Vagina (tissue), 2 donors: Measurements from ENCODE around the gene DNAJC30. TPM values are rescaled to one million over a fixed set of nuclear protein-coding genes. Genes with fewer than 3 reads are reported as not detected.

Experiments
- DNase-seq, 2 donors: peaks; one replicate each; pipeline ENCODE4 v3.0.0-alpha.2; 2017; ENCODE audit errors: extremely low spot score in 2 of 2
- H3K27ac ChIP-seq: fragments of 200-600 bp; sonication (generic); one replicate; pipeline ENCODE4 v1.5.1; 2019
- H3K27me3 ChIP-seq: fragments of 200-600 bp; sonication (generic); one replicate; pipeline ENCODE4 v1.5.1; 2019
- H3K36me3 ChIP-seq, 2 donors: fragments of 200-600 bp; sonication (generic); one replicate each; pipeline ENCODE4 v1.5.1; 2017 to 2019
- H3K4me1 ChIP-seq: fragments of 200-600 bp; sonication (generic); one replicate; pipeline ENCODE4 v1.5.1; 2019
- H3K4me3 ChIP-seq, 2 donors: fragments of 200-600 bp; sonication (generic); 1 replicate in 1 of 2; 2 replicates in 1 of 2; pipeline ENCODE4 v1.5.1; 2016 to 2019
- H3K9me3 ChIP-seq: fragments of 200-600 bp; sonication (generic); one replicate; pipeline ENCODE4 v1.5.1; 2019
- POLR2A ChIP-seq, 2 donors: fragments of 450-650 bp; IDR thresholded peaks; one replicate each; pipeline ENCODE4 v1.6.1; 2017; ENCODE audit warnings: antibody characterized with exemption in 2 of 2, mild to moderate bottlenecking in 2 of 2, moderate library complexity in 2 of 2
- POLR2AphosphoS5 ChIP-seq, 2 donors: sonication (generic); formaldehyde crosslinking; IDR thresholded peaks; one replicate each; pipeline ENCODE4 v1.9.0; 2017; ENCODE audit warnings: antibody characterized with exemption in 2 of 2, mild to moderate bottlenecking in 2 of 2, low read depth in 1 of 2; ENCODE audit not compliant: insufficient read depth in 1 of 2
- intact Hi-C: fragments of 100-400 bp; cut with DNase I; formaldehyde crosslinking; loops from one replicate; pipeline ENCODE4 v1.15.1; 2023
- total RNA-seq: library from RNA; depleted of rRNA; stranded (reverse); fragments of >200 nt; gene quantifications from one replicate; pipeline ENCODE4 v1.2.3, GENCODE V29; 2016
- TF ChIP-seq, protein P1 (sequence below), 3 experiments: fragments of 450-650 bp in 2 of 3; fragments of 200-600 bp in 1 of 3; sonication (generic) in 1 of 3; IDR thresholded peaks; one replicate each; pipeline ENCODE4 v1.5.1; 2017 to 2019; ENCODE audit warnings: antibody characterized with exemption in 3 of 3, mild to moderate bottlenecking in 2 of 3, moderate library complexity in 2 of 3

The DNAJC30 gene
- total RNA-seq, 1 donor from 2014 or later = 7.1 TPM

DNA sequence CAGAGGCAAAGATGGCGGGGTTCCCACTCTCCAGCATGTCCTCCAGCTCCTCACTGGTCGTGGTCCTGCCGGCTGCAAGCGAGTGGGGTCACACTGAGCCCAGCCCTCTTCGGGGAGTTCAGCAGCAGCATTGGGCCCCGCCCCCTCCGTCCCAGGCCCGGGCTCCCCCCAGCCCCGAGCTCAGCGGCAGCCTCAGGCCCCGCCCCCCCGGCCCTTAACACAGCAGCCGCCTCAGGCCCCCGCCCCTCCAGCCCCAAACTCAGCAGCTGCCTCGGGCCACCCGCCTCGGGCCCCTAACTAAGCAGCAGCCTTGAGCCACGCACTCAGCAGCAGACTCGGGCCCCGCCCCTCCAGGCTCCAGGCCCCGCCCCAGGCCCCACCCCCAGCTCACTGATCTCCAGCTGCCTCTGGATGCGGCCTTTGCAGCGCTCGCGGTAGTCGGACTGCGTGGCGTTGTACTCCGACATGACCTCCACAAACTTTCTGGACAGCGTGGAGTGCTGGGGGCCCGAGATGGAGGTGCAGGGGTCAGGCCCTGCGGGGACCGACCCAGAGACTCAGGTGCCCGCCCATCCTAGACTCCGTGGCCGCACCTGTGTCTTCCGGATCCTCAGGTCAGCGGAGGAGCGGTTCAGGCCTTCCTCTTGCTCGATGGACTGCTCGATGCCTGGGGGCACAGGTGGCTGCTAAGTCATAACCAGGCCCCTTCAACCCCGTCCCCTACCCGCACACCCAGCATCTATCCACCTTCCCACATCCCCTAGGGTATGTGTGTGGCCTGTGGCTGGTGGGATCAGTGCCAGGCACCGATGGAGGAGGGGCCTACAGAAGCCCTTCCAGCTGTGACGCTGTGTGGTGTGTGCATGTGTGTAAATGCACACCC lies 20.7 kb upstream of the DNAJC30 start:
- Histone ChIP-seq H3K4me1 (peaks cover 36% of the 10 kb centered on the region), H3K4me3 (peak overlapping the region in 1 of 2 donors; percentile 15), H3K9me3 (no peaks in the 10 kb centered on the region), H3K27me3 (no peaks in the 10 kb centered on the region), H3K27ac (peak overlapping the region; percentile 55), H3K36me3 (peaks cover 0 to 3% of the 10 kb centered on the region in 2 donors)
- DNase-seq = no peak
- TF ChIP-seq, protein P1, sequence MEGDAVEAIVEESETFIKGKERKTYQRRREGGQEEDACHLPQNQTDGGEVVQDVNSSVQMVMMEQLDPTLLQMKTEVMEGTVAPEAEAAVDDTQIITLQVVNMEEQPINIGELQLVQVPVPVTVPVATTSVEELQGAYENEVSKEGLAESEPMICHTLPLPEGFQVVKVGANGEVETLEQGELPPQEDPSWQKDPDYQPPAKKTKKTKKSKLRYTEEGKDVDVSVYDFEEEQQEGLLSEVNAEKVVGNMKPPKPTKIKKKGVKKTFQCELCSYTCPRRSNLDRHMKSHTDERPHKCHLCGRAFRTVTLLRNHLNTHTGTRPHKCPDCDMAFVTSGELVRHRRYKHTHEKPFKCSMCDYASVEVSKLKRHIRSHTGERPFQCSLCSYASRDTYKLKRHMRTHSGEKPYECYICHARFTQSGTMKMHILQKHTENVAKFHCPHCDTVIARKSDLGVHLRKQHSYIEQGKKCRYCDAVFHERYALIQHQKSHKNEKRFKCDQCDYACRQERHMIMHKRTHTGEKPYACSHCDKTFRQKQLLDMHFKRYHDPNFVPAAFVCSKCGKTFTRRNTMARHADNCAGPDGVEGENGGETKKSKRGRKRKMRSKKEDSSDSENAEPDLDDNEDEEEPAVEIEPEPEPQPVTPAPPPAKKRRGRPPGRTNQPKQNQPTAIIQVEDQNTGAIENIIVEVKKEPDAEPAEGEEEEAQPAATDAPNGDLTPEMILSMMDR (IDR thresholded peaks at IDR 0.05) = no peak
- peak in 1 of 2 donors; percentile 34 for TF ChIP-seq POLR2AphosphoS5 (IDR thresholded peaks at IDR 0.05; ENCODE audit: insufficient read depth in 1 of 2, low read depth in 1 of 2)
- intact Hi-C loops = no loop called here

DNA sequence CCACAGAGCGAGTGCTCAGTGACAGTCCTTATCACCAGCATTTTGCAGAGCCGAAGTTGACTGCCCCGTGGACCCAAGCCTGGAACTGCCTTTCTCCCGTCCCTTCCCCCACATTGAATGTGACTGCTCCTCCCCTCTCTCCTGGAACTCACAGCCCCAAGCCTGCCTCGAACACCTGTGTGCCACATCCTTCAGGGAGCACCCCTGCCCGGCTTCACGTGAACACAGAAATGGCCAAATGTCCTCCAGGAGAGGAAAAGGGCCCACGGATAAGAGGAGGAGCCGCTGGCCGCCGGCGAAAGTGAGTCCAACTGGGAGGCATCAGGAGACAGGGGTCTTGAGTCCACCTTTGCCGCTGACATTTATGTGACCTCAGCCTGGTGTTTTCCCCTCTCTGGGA lies 20.0 kb upstream of the DNAJC30 start:
- DNase-seq = no peak
- peak overlapping the region; percentile 55 for H3K27ac ChIP-seq
- H3K4me1 ChIP-seq = peaks cover 36% of the 10 kb centered on the region
- peaks cover 0 to 10% of the 10 kb centered on the region in 2 donors for H3K36me3 ChIP-seq
- intact Hi-C loops = no loop called here
- H3K9me3 ChIP-seq = no peaks in the 10 kb centered on the region
- no peak for TF ChIP-seq POLR2A (IDR thresholded peaks at IDR 0.05)
- TF ChIP-seq, protein P1 (IDR thresholded peaks at IDR 0.05) = no peak
- H3K27me3 ChIP-seq = no peaks in the 10 kb centered on the region
- no peak overlapping the region for H3K4me3 ChIP-seq

DNA sequence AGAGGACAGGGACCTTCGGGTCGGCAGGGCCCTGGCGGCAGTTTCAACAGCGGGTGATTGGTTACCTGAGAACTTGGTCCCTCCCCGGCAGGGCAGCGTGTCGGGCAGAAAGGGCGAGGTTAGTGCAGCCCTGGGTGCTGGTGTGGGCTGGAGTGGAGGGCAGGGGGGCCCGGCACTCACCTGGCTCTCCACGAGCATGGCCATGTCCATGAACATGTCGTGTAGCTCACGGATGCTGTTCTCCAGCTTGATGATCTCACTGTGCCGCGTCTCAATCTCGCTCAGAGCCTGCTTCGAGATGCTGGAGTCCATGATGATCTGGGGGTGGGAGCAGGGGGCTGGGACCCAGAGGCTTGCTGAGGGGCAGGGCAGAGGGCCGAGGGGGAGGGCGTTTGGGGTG lies 19.4 kb upstream of the DNAJC30 start:
- peaks cover 36% of the 10 kb centered on the region for H3K4me1 ChIP-seq
- H3K9me3 ChIP-seq = no peaks in the 10 kb centered on the region
- H3K27ac ChIP-seq = no peak overlapping the region
- no peaks in the 10 kb centered on the region for H3K27me3 ChIP-seq
- TF ChIP-seq POLR2AphosphoS5 (IDR thresholded peaks at IDR 0.05; ENCODE audit: insufficient read depth in 1 of 2, low read depth in 1 of 2) (no peak), POLR2A (IDR thresholded peaks at IDR 0.05) (no peak)
- TF ChIP-seq, protein P1 (IDR thresholded peaks at IDR 0.05) = no peak
- intact Hi-C loops = no loop called here
- DNase-seq = no peak
- peaks cover 0 to 15% of the 10 kb centered on the region in 2 donors for H3K36me3 ChIP-seq
- H3K4me3 ChIP-seq = no peak overlapping the region

DNA sequence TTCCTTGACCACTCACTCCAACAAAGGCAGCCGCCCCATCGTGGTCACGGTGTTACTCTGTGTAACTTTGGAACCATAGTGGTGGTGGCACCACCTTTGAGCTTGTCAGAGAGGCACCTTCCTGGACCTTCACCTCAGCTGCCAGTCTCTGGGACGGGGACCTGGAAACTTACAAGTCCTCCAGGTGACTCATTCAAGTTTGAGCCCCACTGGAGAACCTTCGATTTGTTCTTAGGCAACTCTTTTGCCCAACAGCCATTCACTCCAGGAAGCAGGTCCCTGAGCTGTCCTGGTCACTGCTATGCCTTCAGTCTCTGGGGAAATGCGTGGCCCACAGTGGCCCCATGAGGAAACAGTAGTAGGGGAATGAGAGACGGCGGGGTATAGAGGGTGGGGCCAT lies 19.0 kb upstream of the DNAJC30 start:
- peaks cover 0 to 15% of the 10 kb centered on the region in 2 donors for H3K36me3 ChIP-seq
- H3K9me3 ChIP-seq = no peaks in the 10 kb centered on the region
- DNase-seq = no peak
- peaks cover 36% of the 10 kb centered on the region for H3K4me1 ChIP-seq
- H3K4me3 ChIP-seq = no peak overlapping the region
- TF ChIP-seq POLR2A (IDR thresholded peaks at IDR 0.05) = no peak
- TF ChIP-seq, protein P1 (IDR thresholded peaks at IDR 0.05) = no peak
- TF ChIP-seq POLR2AphosphoS5 (IDR thresholded peaks at IDR 0.05; ENCODE audit: insufficient read depth in 1 of 2, low read depth in 1 of 2) = no peak
- H3K27ac ChIP-seq = no peak overlapping the region
- intact Hi-C loops = no loop called here
- no peaks in the 10 kb centered on the region for H3K27me3 ChIP-seq

DNA sequence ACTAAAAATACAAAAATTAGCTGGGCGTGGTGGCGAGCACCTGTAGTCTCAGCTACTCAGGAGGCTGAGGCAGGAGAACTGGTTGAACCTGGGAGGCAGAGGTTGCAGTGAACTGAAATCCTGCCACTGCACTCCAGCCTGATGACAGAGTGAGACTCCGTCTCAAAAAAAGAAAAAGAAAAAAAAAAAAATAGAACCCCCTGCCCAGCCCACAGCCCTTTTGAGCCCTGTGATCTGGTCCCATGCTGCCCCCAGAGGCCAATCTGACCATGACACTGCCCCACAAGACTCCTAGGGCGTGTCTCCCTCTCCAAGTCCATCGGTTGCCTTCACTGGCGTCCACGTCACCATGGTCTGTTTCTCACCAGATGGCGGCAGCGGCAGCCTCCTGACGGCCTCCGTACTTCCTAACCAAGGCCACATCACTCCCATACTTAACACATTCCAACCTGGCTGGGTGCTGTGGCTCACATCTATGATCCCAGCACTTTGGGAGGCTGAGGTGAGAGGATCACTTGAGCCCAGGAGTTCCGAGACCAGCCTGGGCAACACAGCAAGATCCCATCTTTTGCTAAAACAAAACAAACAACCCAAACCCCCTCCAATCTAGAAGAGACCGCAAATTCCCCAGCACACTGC lies 18.2 kb upstream of the DNAJC30 start:
- no peak overlapping the region for H3K27ac ChIP-seq
- H3K4me3 ChIP-seq = no peak overlapping the region
- H3K27me3 ChIP-seq = no peaks in the 10 kb centered on the region
- peaks cover 31% of the 10 kb centered on the region for H3K4me1 ChIP-seq
- no peaks in the 10 kb centered on the region for H3K9me3 ChIP-seq
- TF ChIP-seq POLR2AphosphoS5 (IDR thresholded peaks at IDR 0.05; ENCODE audit: insufficient read depth in 1 of 2, low read depth in 1 of 2) = no peak
- no peak for TF ChIP-seq POLR2A (IDR thresholded peaks at IDR 0.05)
- TF ChIP-seq, protein P1 (IDR thresholded peaks at IDR 0.05) = no peak
- DNase-seq = no peak
- intact Hi-C loops = no loop called here
- peaks cover 0 to 21% of the 10 kb centered on the region in 2 donors for H3K36me3 ChIP-seq
